Colonic mucosa (tissue), 4 donors: ENCODE results near the gene SPO11. TPM values are rescaled to one million over a fixed set of nuclear protein-coding genes. Genes with fewer than 3 reads are reported as not detected.
"Not testable (repeated sequence)": the region's sequence is repeated elsewhere in the genome, so short reads cannot be mapped to it uniquely, and the experiment has no call there.

Experiments
- DNase-seq: peaks from one replicate; pipeline ENCODE4 v3.0.0-alpha.2; 2020
- H3K27ac ChIP-seq: fragments of 200-600 bp; one replicate; pipeline ENCODE4 v1.8.0; 2021
- H3K27me3 ChIP-seq: fragments of 200-600 bp; one replicate; pipeline ENCODE4 v1.8.0; 2021
- H3K36me3 ChIP-seq: fragments of 200-600 bp; one replicate; pipeline ENCODE4 v1.8.0; 2021
- H3K4me1 ChIP-seq: fragments of 200-600 bp; one replicate; pipeline ENCODE4 v1.8.0; 2021; ENCODE audit warnings: mild to moderate bottlenecking
- H3K4me3 ChIP-seq: fragments of 200-600 bp; one replicate; pipeline ENCODE4 v1.8.0; 2021
- H3K9ac ChIP-seq, 2 donors: one replicate each; pipeline ENCODE4 v1.7.0; 2013; ENCODE audit warnings: control low read depth in 2 of 2, low read depth in 2 of 2, low read length in 2 of 2
- H3K9me3 ChIP-seq: fragments of 200-600 bp; one replicate; pipeline ENCODE4 v1.8.0; 2021
- CTCF ChIP-seq: fragments of 200-600 bp; IDR thresholded peaks from one replicate; pipeline ENCODE4 v1.8.0; 2022; ENCODE audit warnings: antibody characterized with exemption, mild to moderate bottlenecking
- intact Hi-C: fragments of 100-400 bp; cut with DNase I; formaldehyde crosslinking; loops from one replicate; pipeline ENCODE4 v1.14.1; 2022
- total RNA-seq, 2 donors: library from RNA; stranded (reverse); fragmentation: NEBNext Ultra II Directional in 1 of 2; extraction: Animal tissue kit (Norgen Biotek cat#: 25700) in 1 of 2; gene quantifications; one replicate each; pipeline ENCODE4 v1.2.1, GENCODE V29; 2021
- donor health status: healthy.
- donor health status: DM: no; HTN: no; CAD: no.
- donor health status: DM: no; HTN: no; CAD: no.

SPO11 gene
- total RNA-seq, 2 donors from 2014 or later = not detected

GRCh38 chr20:57341663-57342062, 12.1 kb downstream of the SPO11 start:
- no peak overlapping the region for H3K9ac ChIP-seq
- DNase-seq = no peak
- TF ChIP-seq CTCF = no peak
- no peaks in the 10 kb centered on the region for H3K27me3 ChIP-seq
- no peak overlapping the region for H3K27ac ChIP-seq
- H3K36me3 ChIP-seq = no peaks in the 10 kb centered on the region
- intact Hi-C loops = loop anchor here (10.0 kb wide), 1 partner anchor 787 kb away; no protein-coding TSS in a partner anchor
- no peak overlapping the region for H3K4me3 ChIP-seq
- no peaks in the 10 kb centered on the region for H3K9me3 ChIP-seq
- no peaks in the 10 kb centered on the region for H3K4me1 ChIP-seq

GRCh38 chr20:57342829-57343228, 13.2 kb downstream of the SPO11 start:
- no peaks in the 10 kb centered on the region for H3K27me3 ChIP-seq
- TF ChIP-seq CTCF = no peak
- no peak overlapping the region for H3K9ac ChIP-seq
- no peak overlapping the region for H3K4me3 ChIP-seq
- intact Hi-C loops = loop anchor here (10.0 kb wide), 1 partner anchor 788 kb away; no protein-coding TSS in a partner anchor
- H3K9me3 ChIP-seq = no peaks in the 10 kb centered on the region
- no peaks in the 10 kb centered on the region for H3K4me1 ChIP-seq
- no peaks in the 10 kb centered on the region for H3K36me3 ChIP-seq
- no peak overlapping the region for H3K27ac ChIP-seq
- DNase-seq = no peak

GRCh38 chr20:57346477-57346876, 16.9 kb downstream of the SPO11 start:
- intact Hi-C loops = loop anchor here (2.0 to 10.0 kb wide), 2 partner anchors 256 to 792 kb away; no protein-coding TSS in a partner anchor
- H3K27me3 ChIP-seq = no peaks in the 10 kb centered on the region
- no peak overlapping the region for H3K27ac ChIP-seq
- TF ChIP-seq CTCF = peak; percentile 55
- H3K9ac ChIP-seq = no peak overlapping the region
- no peaks in the 10 kb centered on the region for H3K9me3 ChIP-seq
- DNase-seq = peak; percentile 81
- H3K36me3 ChIP-seq = no peaks in the 10 kb centered on the region
- H3K4me1 ChIP-seq = no peaks in the 10 kb centered on the region
- no peak overlapping the region for H3K4me3 ChIP-seq

GRCh38 chr20:57347393-57347792, 17.8 kb downstream of the SPO11 start:
- no peak overlapping the region for H3K27ac ChIP-seq
- no peaks in the 10 kb centered on the region for H3K4me1 ChIP-seq
- H3K9me3 ChIP-seq = no peaks in the 10 kb centered on the region
- intact Hi-C loops = loop anchor here (2.0 to 10.0 kb wide), 2 partner anchors 257 to 793 kb away; no protein-coding TSS in a partner anchor
- H3K4me3 ChIP-seq = no peak overlapping the region
- no peaks in the 10 kb centered on the region for H3K27me3 ChIP-seq
- H3K9ac ChIP-seq = no peak overlapping the region
- no peak for DNase-seq
- no peaks in the 10 kb centered on the region for H3K36me3 ChIP-seq
- no peak for TF ChIP-seq CTCF

- not testable (repeated sequence) for H3K4me3 ChIP-seq
- intact Hi-C loops = loop anchor here (10.0 kb wide), 1 partner anchor 794 kb away; no protein-coding TSS in a partner anchor
These were observed 18.8 kb downstream of the SPO11 start for GRCh38 chr20:57348200-57348921.

GRCh38 chr20:57348922-57349574, 19.4 kb downstream of the SPO11 start:
- H3K36me3 ChIP-seq, H3K9me3 ChIP-seq, H3K4me1 ChIP-seq, H3K9ac ChIP-seq, H3K27me3 ChIP-seq, H3K27ac ChIP-seq, DNase-seq, H3K4me3 ChIP-seq: not testable (repeated sequence)
- intact Hi-C loops = loop anchor here (10.0 kb wide), 1 partner anchor 794 kb away; no protein-coding TSS in a partner anchor

More at GRCh38 chr20:57348200-57348921, 18.8 kb downstream of the SPO11 start:
- H3K27ac ChIP-seq, H3K36me3 ChIP-seq, H3K9me3 ChIP-seq, H3K4me1 ChIP-seq, H3K27me3 ChIP-seq, H3K9ac ChIP-seq, DNase-seq: not testable (repeated sequence)
